Tibial nerve (tissue), 4 donors: ENCODE data around the gene OVOL2. TPM values are rescaled to one million over a fixed set of nuclear protein-coding genes. Genes with fewer than 3 reads are reported as not detected.
A peak's percentile ranks its signal among the peaks of the same experiment; 100 is the strongest.

Experiments
- DNase-seq, 2 donors: peaks; one replicate each; pipeline ENCODE4 v3.0.0-alpha.2; 2019; ENCODE audit warnings: low spot score in 2 of 2
- H3K27ac ChIP-seq, 4 donors: fragments of 200-600 bp; sonication (generic) in 3 of 4; one replicate each; pipeline ENCODE4 v1.5.1; 2017 to 2019; ENCODE audit warnings: mild to moderate bottlenecking in 1 of 4
- H3K27me3 ChIP-seq, 2 donors: fragments of 200-600 bp; sonication (generic) in 1 of 2; one replicate each; pipeline versions ENCODE4 v1.5.1 to v1.6.0; 2017 to 2019
- H3K36me3 ChIP-seq, 3 donors: fragments of 200-600 bp; sonication (generic); one replicate each; pipeline ENCODE4 v1.5.1; 2018 to 2019
- H3K4me1 ChIP-seq, 4 donors: fragments of 200-600 bp; sonication (generic) in 3 of 4; one replicate each; pipeline ENCODE4 v1.5.1; 2017 to 2019
- H3K4me3 ChIP-seq, 4 donors: fragments of 200-600 bp; sonication (generic) in 3 of 4; one replicate each; pipeline ENCODE4 v1.5.1; 2017 to 2019; ENCODE audit warnings: mild to moderate bottlenecking in 1 of 4, moderate library complexity in 1 of 4
- H3K9me3 ChIP-seq, 4 donors: fragments of 200-600 bp; sonication (generic) in 3 of 4; one replicate each; pipeline ENCODE4 v1.5.1; 2017 to 2019
- CTCF ChIP-seq, 5 experiments: fragments of 200-600 bp in 3 of 5; fragments of 450-650 bp in 2 of 5; sonication (generic) in 3 of 5; IDR thresholded peaks; one replicate each; pipeline ENCODE4 v1.5.1; 2016 to 2019; ENCODE audit warnings: antibody characterized with exemption in 5 of 5, mild to moderate bottlenecking in 3 of 5, moderate library complexity in 2 of 5
- EP300 ChIP-seq, 2 donors: sonication (generic); formaldehyde crosslinking; IDR thresholded peaks; one replicate each; pipeline ENCODE4 v1.6.1; 2017; ENCODE audit warnings: antibody characterized with exemption in 2 of 2, mild to moderate bottlenecking in 1 of 2
- POLR2A ChIP-seq, 2 donors: fragments of 450-650 bp; IDR thresholded peaks; one replicate each; pipeline ENCODE4 v1.6.1; 2017; ENCODE audit warnings: antibody characterized with exemption in 2 of 2, mild to moderate bottlenecking in 2 of 2, moderate library complexity in 2 of 2
- WGBS, 2 donors: methylation state at CpG; one replicate each; pipeline ENCODE4 v1.1.5; 2018; 5-methylcytosine and 5-hydroxymethylcytosine counted together
- total RNA-seq, 4 donors: library from RNA; depleted of rRNA; stranded (reverse); fragments of >200 nt; gene quantifications; one replicate each; pipeline ENCODE4 v1.1.0, GENCODE V29; 2016

OVOL2 gene
- total RNA-seq, 4 donors from 2014 or later = not detected

DNA sequence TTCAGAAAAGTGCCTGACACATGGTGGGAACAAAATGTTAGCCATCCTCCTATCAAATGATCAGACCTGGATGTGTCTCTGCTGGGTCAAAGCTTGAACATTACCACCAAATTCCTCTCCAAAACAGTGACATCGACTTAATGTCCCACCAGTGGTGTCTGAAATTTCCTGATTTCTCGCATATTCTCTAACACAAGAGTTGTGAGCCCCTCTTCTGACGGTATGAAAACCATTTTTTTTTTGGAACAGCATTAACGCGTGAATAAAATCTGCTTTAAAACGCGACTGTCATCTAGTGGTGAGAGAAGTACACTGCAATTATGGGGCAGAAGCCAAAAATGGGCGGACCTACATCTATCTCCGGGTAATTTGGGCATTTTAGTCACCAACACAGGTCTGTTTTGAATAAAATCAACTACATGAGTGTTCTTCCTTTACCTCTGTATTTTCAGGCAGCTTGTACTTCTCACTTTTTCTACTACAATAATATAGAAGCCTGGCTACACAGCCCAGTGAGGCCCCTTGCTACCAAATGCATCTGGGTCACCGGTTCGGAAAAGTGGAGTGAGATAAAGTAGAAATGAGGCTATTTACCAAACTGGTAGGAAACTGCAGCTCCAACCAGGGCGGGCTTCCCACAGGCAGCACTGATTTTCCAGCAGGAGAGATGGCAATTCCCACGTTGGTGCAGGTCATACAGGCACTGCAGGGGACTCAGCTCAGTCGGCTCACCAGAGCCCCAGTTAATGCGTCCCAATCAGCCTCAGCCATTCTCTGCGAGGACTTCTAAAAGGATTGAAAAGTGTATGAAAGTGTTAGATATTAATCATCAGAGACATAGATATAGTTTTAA is 61.5 kb downstream of the OVOL2 start:
- H3K9me3 ChIP-seq = no peaks in the 10 kb centered on the region
- DNase-seq = peak in 1 of 2 donors; percentile 68
- H3K27me3 ChIP-seq = no peaks in the 10 kb centered on the region
- no peaks in the 10 kb centered on the region for H3K36me3 ChIP-seq
- H3K4me3 ChIP-seq = no peak overlapping the region
- H3K4me1 ChIP-seq = peaks cover 0 to 9% (median 0%) of the 10 kb centered on the region in 4 donors
- TF ChIP-seq EP300 (IDR thresholded peaks at IDR 0.05) = peak in 1 of 2 donors; percentile 39
- TF ChIP-seq CTCF (IDR thresholded peaks at IDR 0.05) = peak; percentile 86 to 98 (median 92)
- no peak for TF ChIP-seq POLR2A (IDR thresholded peaks at IDR 0.05)
- 22 to 25% methylated on average over 16 of the region's 16 CpGs for WGBS, 2 donors
- no peak overlapping the region for H3K27ac ChIP-seq

GRCh38 chr20:17993546-17993945 is 64.2 kb downstream of the OVOL2 start:
- TF ChIP-seq POLR2A (IDR thresholded peaks at IDR 0.05) (no peak), EP300 (IDR thresholded peaks at IDR 0.05) (no peak), CTCF (IDR thresholded peaks at IDR 0.05) (no peak)
- 87 to 90% methylated on average over 3 of the region's 3 CpGs for WGBS, 2 donors
- Histone ChIP-seq H3K27ac (peak overlapping the region in 1 of 4 donors; percentile 23), H3K9me3 (no peaks in the 10 kb centered on the region), H3K4me1 (peaks cover 0 to 9% (median 0%) of the 10 kb centered on the region in 4 donors), H3K36me3 (peaks cover 0 to 24% (median 3%) of the 10 kb centered on the region in 3 donors), H3K4me3 (no peak overlapping the region), H3K27me3 (no peaks in the 10 kb centered on the region)
- no peak for DNase-seq

DNA sequence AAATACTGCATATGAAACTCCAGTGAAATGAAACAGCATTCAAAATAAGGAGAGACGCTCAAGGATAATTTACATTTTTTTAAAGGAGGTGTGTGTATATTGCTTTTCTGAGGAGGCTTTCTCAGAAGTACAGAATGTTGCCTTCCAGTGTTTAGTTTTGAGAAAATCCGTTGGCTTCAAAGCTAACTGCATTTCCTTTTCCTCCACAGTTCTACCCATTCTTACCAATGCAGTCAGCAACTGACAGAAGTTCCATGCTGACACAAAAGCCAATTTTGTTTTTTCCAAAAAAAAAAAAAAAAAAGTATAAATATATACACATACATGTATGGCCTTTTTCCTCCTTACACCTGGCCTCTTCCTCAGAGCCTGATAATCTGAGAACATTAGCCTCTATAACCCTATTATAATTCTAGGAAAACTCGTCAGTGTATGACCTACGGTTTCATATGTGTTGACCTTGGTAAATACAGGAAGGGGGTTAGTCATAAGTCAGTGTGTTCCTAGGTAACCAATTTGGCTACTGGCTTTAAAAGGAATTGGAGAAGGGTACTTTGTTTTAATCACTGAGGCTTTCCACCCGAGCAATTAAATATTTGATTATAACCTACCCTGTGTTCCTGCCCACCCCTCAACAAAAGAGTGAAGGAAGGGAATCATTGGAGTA is 64.7 kb downstream of the OVOL2 start:
- DNase-seq = no peak
- 71 to 73% methylated on average over 5 of the region's 5 CpGs for WGBS, 2 donors

DNA sequence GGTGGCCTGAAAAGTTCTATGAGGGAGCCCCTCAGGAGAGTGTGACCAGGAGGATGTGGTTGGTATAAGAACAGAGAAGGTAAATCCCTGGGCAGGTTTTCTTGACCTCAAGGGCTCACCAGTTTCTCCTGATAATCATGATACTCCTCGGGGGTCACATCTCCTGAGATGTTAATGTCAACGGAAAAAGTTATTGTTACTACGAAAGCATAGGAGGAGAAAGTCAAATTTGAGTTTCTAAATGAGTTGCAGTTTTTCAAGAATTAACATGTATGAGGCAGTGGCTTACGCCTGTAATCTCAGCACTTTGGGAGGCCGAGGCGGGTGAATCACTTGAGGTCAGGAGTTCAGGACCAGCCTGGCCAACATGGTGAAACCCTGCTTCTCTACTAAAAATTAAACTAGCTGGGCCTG is 65.5 kb downstream of the OVOL2 start:
- Histone ChIP-seq H3K9me3 (no peaks in the 10 kb centered on the region), H3K36me3 (peaks cover 0 to 29% (median 3%) of the 10 kb centered on the region in 3 donors), H3K4me1 (peaks cover 0 to 9% (median 0%) of the 10 kb centered on the region in 4 donors), H3K27ac (no peak overlapping the region), H3K4me3 (no peak overlapping the region), H3K27me3 (no peaks in the 10 kb centered on the region)
- TF ChIP-seq EP300 (IDR thresholded peaks at IDR 0.05) (no peak), CTCF (IDR thresholded peaks at IDR 0.05) (no peak), POLR2A (IDR thresholded peaks at IDR 0.05) (no peak)
- DNase-seq = no peak
- 86 to 87% methylated on average over 6 of the region's 6 CpGs for WGBS, 2 donors

More for the DNA sequence above, 64.7 kb downstream of the OVOL2 start:
- H3K4me1 ChIP-seq = peaks cover 0 to 9% (median 0%) of the 10 kb centered on the region in 4 donors
- H3K4me3 ChIP-seq = no peak overlapping the region
- no peaks in the 10 kb centered on the region for H3K27me3 ChIP-seq
- peak overlapping the region in 1 of 4 donors; percentile 23 for H3K27ac ChIP-seq
- no peaks in the 10 kb centered on the region for H3K9me3 ChIP-seq
- H3K36me3 ChIP-seq = peaks cover 0 to 29% (median 3%) of the 10 kb centered on the region in 3 donors
- no peak for TF ChIP-seq CTCF (IDR thresholded peaks at IDR 0.05)
- no peak for TF ChIP-seq POLR2A (IDR thresholded peaks at IDR 0.05)
- no peak for TF ChIP-seq EP300 (IDR thresholded peaks at IDR 0.05)
